HG03108 (cell line): ENCODE measurements around the gene PARD6G.
"Not testable (repeated sequence)": the region's sequence is repeated elsewhere in the genome, so short reads cannot be mapped to it uniquely, and the experiment has no call there.

Experiments
- ATAC-seq: cut with Tn5 transposase; IDR thresholded peaks from one replicate; pipeline ENCODE4 v1.9.1; 2021; ENCODE audit warnings: moderate library complexity; ENCODE audit not compliant: unreplicated experiment

The PARD6G gene

GRCh38 chr18:80241919-80242777, 5.2 kb downstream of the PARD6G start:
- no peak for ATAC-seq

- no peak for ATAC-seq
Observed at GRCh38 chr18:80239830-80240229, 7.5 kb downstream of the PARD6G start.

DNA sequence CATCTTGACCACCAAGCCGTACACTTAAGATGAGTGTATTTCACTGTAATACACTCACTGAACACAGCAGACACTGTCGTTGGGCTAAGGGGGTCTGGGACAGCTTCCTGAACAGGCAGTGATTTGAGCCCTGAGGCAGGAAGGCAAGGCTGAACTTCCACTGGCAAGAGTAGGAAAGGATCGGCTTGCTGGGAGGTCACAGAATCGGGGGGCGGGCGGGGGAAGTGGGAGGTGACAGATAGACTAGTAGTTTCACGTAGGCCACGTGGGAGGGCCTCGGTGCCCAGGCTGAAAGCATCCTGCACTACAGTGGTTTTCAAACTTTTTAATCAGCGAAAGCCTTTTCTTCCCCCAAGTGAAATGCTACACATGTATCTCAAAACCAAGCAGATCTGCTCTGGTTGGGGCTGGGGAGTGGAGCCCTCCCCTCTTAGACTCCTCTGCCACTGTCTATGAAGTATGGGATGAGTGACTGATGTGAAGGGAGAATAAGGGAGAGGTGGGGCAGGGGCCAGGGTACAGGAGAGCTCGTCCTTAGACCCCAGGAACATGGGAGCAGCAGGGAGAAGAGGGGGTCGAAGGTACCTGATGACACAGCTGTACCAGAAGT, 8.6 kb downstream of the PARD6G start:
- ATAC-seq: no peak

DNA sequence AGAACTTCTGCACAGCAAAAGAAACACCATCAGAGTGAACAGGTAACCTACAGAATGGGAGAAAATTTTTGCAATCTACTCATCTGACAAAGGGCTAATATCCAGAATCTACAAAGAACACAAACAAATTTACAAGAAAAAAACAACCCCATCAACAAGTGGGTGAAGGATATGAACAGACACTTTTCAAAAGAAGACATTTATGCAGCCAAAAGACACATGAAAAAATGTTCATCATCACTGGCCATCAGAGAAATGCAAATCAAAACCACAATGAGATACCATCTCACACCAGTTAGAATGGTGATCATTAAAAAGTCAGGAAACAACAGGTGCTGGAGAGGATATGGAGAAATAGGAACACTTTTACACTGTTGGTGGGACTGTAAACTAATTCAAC, 9.8 kb downstream of the PARD6G start:
- not testable (repeated sequence) for ATAC-seq

GRCh38 chr18:80234398-80234797, 12.9 kb downstream of the PARD6G start:
- ATAC-seq: no peak

GRCh38 chr18:80233899-80234298, 13.4 kb downstream of the PARD6G start:
- ATAC-seq: no peak

GRCh38 chr18:80233201-80233835, 14.0 kb downstream of the PARD6G start:
- ATAC-seq: no peak

DNA sequence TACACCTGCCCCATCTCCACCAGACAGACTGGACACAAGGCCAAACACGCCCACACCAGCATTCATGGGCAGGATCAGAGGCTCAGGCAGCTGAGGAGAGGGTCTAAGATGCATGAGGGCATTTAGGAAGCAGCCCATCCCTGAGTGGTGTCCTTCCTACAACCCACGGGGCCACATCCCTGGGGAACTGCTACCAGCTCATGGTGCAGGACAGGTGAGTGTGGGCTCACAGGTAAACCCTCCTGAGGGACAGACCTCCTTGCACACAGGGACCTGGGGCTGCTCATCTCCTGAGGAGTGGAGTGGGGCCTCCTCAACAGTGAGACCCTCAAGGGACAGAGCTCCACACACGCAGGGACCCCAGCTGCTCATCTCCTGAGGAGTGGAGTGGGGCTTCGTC, 14.6 kb downstream of the PARD6G start:
- no peak for ATAC-seq

GRCh38 chr18:80232030-80232429, 15.3 kb downstream of the PARD6G start:
- no peak for ATAC-seq

DNA sequence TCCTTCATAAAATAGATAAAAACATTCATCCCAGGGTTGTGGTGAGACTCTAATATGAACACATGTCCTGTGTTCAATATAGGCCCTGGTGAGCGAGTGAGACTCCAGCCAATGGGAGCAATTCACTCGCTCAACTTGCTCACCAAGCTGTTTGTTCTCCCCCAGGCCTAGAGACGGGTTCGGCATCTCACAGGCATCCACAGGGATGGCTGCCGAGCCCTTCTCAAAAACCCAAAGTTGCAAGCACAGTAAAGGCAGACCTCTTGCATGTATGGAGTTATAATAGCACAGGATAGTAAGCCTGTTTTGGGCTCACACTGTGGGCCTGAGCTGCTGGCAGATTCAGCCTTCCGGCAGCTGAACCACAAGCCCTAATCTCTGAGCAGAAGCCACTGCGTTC, 15.7 kb downstream of the PARD6G start:
- ATAC-seq: no peak

DNA sequence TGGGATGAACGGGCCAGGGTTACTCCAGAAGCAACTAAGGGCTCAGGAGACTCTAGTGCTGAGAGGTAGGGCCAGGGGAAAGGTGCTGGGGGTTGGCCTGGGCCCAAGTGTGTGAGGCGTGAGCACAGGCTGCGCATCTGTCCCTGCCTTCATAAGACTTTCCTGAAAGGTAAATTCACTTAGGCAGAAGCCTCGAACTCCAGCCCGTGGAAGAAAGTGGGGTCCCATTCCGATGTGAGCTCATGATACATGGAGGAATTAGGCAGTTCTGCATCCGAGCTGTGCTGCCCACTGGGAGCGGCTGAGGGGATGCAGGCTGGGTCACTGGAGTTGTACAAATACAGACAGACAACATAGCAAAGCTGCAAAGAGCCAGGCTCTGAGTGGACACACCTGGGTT, 16.2 kb downstream of the PARD6G start:
- ATAC-seq: no peak

DNA sequence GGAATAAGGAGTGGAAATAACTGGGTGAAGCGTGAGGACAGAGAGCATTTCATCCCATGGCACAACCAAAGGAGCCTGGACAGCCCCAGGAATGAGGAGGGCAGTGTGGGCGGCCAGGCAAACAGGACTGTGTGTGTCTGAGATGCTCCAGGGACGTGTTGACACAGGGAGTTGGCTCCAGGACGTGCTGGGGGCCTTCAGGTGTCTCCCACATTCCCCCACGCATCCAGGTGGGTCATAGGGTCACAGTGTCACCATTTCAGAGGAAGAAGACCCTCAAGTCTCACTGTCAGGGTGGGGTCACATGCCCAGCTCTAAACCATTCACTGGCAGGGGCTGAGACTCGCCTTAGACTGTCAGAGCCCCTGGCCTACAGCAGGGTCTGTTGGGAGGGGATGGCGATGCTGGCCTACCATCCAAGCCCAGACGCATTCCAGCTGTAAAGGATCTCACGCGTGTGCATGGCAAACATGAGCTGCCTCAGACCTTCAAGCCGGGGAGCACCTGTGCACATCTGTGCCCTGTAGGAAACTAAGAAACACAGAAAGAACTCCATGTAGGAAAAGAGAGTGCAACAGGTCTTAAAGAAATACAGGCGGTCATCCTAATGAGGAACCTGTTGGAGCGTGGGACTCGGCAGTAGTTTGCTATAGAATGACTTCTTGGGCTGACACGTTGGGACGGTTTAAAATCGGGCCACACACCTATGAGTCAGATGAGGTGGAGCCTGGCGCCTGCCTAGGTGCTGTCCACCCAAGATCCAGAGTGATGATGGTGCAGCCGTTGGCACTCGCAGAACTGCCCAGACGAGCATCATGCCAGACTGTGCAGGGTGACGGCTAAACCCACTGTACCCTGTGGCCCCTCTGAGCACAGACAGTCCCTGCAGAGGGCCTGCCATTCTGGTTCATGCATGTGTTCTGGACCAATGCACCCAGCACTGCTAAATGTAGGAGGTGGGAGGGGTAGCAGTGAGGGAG, 17.3 kb downstream of the PARD6G start:
- ATAC-seq: no peak

GRCh38 chr18:80229363-80229762, 18.0 kb downstream of the PARD6G start:
- ATAC-seq: no peak

DNA sequence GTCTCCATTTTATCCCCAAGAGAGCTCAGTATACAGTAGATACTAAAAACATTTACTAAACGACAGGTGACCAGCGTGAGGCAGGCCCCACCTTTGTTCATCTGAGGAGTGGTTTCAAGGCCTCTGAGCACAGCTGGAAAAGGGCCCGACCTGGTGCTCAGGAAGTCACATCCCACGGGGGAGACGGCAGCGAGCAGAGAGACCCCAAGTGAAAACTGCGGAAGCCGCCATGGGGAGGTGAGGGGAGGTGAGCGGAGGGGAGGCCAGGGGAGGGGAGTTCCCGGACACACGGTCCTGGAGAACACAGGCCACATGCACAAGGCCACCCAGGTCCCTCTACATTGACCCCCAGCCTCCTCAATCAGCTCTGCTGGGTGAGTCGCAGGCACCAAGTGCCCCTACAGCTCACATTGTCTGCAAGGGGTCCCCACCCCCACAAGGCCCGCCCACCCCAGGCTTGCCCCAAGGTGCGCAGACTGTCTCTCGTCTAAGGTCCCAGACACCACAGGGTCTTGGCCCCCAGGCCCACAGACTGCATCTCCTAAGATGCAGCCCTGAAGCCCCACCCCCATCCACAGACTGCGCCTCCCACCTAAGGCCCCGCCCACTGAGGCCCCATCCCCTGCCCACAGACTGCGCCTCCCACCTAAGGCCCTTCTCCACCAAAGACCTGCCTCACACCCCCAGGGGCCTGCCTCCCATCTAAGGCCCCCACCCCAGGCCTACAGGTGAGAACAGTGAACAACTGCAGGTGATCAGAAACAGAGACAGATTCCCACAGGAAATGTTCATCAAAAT, 19.1 kb downstream of the PARD6G start:
- no peak for ATAC-seq

- no peak for ATAC-seq
Observed at GRCh38 chr18:80227472-80227871, 19.8 kb downstream of the PARD6G start.

- ATAC-seq: no peak
Observed at GRCh38 chr18:80225685-80226084, 21.6 kb downstream of the PARD6G start.

DNA sequence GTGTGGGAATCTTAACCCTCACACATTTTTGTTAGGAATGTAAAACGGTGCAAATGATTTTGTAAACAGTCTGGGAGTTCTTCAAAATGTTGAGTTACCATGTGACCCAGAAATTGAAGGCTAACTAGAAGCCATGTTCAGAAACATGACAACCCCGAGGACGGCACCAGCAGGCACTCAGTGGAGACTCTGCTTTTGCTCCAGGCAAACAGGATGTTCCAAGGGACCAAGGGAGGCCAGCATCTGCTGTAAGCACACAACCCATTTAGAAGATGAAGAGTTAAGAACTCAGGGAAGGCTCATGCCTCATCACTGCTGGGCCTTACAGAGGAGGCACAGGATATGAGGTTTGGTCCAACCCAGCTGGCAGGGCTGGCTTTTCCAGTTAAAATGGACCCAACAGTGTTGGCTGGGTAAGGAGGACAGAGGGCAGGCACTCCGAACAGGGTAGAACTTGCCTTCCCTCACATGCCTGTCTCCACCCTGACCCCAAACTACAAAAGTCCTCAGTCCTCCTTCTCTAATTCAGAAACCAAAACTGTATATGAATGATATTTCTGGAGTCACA, 23.6 kb downstream of the PARD6G start:
- no peak for ATAC-seq

DNA sequence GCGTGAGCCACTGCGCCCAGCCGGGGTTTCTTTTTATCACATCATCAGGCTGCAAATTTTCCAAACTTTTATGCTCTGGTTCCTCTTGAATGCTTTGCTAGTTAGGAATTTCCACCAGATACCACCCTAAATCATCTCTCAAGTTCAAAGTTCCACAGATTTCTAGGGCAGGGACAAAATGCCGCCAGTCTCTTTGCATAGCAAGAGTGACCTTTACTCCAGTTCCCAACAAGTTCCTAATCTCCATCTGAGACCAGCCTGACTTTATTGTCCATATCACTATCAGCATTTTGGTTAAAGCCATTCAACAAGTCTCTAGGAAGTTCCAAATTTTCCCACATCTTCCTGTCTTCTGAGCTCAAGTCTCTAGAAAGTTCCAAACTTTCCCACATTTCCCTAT, 27.8 kb downstream of the PARD6G start:
- ATAC-seq: not testable (repeated sequence)

DNA sequence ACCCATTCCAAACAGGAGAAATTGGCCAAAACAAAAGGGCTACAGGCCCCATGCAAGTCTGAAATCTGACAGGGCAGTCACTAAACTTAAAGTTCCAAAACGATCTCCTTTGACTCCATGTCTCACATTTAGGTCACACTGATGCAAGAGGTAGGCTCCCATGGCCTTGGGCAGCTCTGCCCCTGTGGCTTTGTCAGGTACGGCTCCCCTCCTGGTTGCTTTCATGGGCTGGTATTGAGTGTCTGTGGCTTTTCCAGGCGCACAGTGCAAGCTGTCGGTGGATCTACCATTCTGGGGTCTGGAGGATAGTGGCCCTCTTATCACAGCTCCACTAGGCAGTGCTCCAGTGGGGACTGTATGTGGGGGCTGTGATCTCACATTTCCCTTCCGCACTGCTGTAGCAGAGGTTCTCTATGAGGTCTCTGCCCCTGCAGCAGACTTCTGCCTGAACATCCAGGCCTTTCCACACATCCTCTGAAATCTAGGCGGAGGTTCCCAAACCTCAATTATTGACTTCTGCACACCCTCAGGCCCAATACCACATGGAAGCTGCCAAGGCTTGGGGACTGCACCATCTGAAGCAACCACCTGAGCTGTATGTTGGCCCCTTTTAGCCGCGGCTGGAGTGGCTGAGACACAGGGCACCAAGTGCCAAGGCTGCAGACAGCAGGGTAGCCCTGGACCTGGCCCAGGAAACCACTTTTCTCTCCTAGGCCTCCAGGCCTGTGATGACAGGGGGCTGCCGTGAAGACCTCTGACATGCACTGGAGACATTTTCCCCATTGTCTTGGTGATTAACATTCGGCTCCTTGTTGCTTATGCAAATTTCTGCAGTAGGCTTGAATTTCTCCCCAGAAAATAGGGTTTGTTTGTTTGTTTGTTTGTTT, 28.7 kb downstream of the PARD6G start:
- no peak for ATAC-seq
